NCI-H82 treated with DMSO at 0.1 percent for 48 hours (cell line): ENCODE results near the gene GABPB2.

Source experiments
- DNase-seq: peaks from one replicate; lab custom pipeline; 2025; ENCODE audit not compliant: unreplicated experiment; lab: John Stamatoyannopoulos, UW

The GABPB2 gene

GRCh38 chr1:151158751-151159251, 88.2 kb downstream of the GABPB2 start:
- no peak for DNase-seq

DNA sequence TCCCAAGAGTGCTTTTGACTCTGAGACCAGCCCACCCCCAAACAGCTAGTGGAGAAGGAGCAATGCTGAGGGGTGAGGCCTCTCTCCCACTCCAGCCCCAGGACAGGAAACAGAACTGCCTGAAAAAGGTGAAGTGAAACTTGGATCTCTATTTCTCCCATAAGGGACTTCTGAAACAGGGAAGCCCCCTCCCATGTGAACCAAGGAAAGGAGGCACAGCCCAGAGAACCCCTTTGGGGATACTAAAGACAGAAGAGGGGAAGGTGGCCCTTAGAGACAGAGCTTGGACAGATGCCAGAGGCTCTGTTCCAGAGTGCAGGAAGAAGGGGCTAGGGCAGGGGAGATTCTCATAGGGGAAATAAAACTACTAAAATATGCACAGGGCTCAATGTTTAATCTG, 88.8 kb downstream of the GABPB2 start:
- no peak for DNase-seq

GRCh38 chr1:151164732-151165280, 94.2 kb downstream of the GABPB2 start:
- no peak for DNase-seq

DNA sequence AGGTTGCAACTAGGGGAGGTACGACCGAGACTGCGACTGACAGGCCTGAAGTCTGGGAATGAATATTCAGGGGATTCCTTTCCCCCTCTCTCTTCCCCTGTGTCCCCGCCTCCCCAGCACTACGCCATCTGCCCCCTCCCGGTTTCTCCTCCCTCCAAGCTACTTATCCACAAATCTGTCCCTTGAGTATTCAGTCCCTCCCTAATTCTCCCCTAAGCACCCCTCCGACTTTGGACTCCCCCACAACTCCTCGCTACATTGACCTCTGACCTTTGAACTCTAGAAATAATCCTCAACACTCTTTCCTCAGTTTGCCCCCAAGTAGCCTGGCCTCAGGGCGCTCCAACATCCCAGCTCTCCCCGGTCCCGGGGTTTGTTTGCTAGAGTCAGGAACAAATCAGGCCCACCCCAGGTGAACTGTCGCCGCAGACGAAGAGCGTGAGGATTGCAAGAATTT, 94.7 kb downstream of the GABPB2 start:
- DNase-seq, result peak; percentile 98

- peak; percentile 97 for DNase-seq
Observed at GRCh38 chr1:151165738-151166504, 95.4 kb downstream of the GABPB2 start, which contains the start of the genes LYSMD1 and SCNM1. LYSMD1 (minus strand) TSS chr1:151165902; CDS start chr1:151165258, 644 bp downstream. SCNM1 (plus strand) TSS chr1:151166144; CDS start chr1:151166153, 9 bp downstream.

DNA sequence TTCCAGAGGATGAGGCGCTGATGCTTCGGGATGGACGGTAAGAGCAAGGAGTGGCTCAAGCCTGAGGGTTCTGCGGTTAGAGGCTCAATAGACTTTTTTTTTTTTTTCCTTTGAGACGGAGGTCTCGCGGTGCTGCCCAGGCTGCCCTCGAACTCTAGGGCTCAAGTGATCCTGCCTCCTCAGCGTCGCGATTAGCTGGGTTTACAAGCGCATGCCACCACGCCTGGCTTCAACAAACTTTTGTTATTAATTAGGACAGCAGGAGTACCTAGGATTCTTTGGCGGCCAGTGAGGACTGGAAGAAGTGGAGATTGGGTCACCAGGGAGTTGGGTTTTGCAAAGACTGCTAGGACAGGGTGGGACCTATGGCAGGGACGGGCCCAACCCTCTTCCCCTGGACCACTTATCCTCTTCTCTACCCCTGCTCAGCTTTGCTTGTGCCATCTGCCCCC, 96.0 kb downstream of the GABPB2 start:
- no peak for DNase-seq

- DNase-seq, result no peak
Observed at GRCh38 chr1:151167116-151167515, 96.6 kb downstream of the GABPB2 start.

DNA sequence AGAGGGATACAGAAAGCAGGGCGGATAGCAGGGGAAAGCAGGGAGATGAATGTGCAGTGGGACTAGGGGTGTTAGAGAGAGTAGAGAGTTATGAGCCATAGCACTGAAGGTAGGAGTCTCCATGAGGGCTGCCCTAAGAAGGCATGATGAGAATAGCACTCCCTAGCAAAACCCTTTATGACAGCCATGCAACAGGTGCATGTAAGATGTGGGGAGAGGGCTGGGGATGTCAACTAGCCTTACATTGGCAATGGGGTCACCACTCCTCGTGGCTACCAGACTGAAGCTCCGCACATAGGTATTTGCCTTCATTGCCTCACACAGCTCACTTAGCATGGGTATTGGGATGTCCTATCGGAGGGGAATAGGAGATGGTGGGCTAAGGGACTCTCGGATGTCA, 100.6 kb downstream of the GABPB2 start:
- DNase-seq, result no peak
